ENCODE results near the gene GPR153.

GRCh38 chr1:6286266-6286665 is 25.4 kb upstream of the GPR153 start:
- TF ChIP-seq CTCF (CRISPR knock-in tag; IDR thresholded peaks at IDR 0.05) (no peak), POLR2A (IDR thresholded peaks at IDR 0.05; ENCODE audit: insufficient read depth in 1 of 2, low read depth in 2 of 2, low read length in 2 of 2) (no peak), MAZ (IDR thresholded peaks at IDR 0.05; ENCODE audit: borderline replicate concordance, low read depth, low read length) (no peak), MAZ (CRISPR knock-in tag; IDR thresholded peaks at IDR 0.05; ENCODE audit: low read depth) (no peak), ZNF235 (CRISPR knock-in tag; IDR thresholded peaks at IDR 0.05; ENCODE audit: borderline replicate concordance) (no peak), EZH2 (conservative IDR thresholded peaks at IDR 0.05; ENCODE audit: low read depth, low read length) (no peak), UBTF (CRISPR knock-in tag; IDR thresholded peaks at IDR 0.05) (no peak), SP4 (CRISPR knock-in tag; IDR thresholded peaks at IDR 0.05) (no peak), TAF1 (CRISPR knock-in tag; IDR thresholded peaks at IDR 0.05) (no peak), HNRNPUL1 (IDR thresholded peaks at IDR 0.05; ENCODE audit: low read depth, low read length) (no peak), ZNF274 (CRISPR knock-in tag; IDR thresholded peaks at IDR 0.05) (no peak)

All from HepG2 (cell line).